IPS-20b (cell line): ENCODE measurements around the gene KRT26.

ENCODE experiments used
- H3K27ac ChIP-seq: one replicate; pipeline ENCODE4 v1.5.1; 2013; ENCODE audit warnings: low read length
- H3K27me3 ChIP-seq: 2 replicates; pipeline ENCODE4 v1.6.1; 2013; ENCODE audit warnings: mild to moderate bottlenecking, low read length, inconsistent platforms; ENCODE audit not compliant: insufficient read depth
- H3K36me3 ChIP-seq: 2 replicates; pipeline ENCODE4 v1.6.1; 2013; ENCODE audit warnings: low read depth, mild to moderate bottlenecking, inconsistent platforms, low read length, moderate library complexity; ENCODE audit not compliant: insufficient read depth
- H3K4me1 ChIP-seq: 2 replicates; pipeline ENCODE4 v1.6.1; 2013; ENCODE audit warnings: mild to moderate bottlenecking, control low read depth, inconsistent platforms, low read length, moderate library complexity; ENCODE audit not compliant: insufficient read depth
- H3K4me3 ChIP-seq: 2 replicates; pipeline ENCODE4 v1.5.1; 2013; ENCODE audit warnings: mild to moderate bottlenecking, low read length, inconsistent platforms
- H3K9ac ChIP-seq: 2 replicates; pipeline ENCODE4 v1.6.1; 2013; ENCODE audit warnings: low read depth, mild to moderate bottlenecking, inconsistent platforms, low read length, moderate library complexity
- H3K9me3 ChIP-seq: 2 replicates; pipeline ENCODE4 v1.6.1; 2013; ENCODE audit warnings: mild to moderate bottlenecking, low read depth, low read length, inconsistent platforms; ENCODE audit not compliant: insufficient read depth

The KRT26 gene

DNA sequence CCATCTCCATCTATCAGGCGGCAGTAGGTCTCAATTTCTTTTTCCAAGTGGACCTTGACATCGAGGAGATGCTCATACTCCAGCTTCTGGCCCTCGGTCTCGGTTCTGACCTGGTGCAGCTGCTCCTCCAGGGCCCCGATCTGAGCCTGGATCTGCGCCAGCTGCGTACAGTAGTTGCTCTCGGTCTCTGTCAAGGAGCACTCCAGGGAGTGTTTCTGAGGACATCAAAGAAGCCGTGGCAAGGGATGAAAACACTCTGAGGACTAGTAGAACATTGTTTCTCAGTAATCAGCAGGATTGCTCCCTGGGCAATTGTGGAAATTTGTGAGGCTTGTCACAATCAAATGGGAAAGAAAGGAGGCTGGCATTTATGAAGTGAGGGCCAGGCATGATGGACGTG lies 21.8 kb upstream of the KRT26 start:
- H3K9ac ChIP-seq: no peak overlapping the region
- H3K27ac ChIP-seq: no peak overlapping the region
- no peaks in the 10 kb centered on the region for H3K4me1 ChIP-seq
- no peak overlapping the region for H3K4me3 ChIP-seq
- H3K27me3 ChIP-seq: peaks cover 12% of the 10 kb centered on the region; the same call in 1 of the 2 replicates
- H3K9me3 ChIP-seq: no peaks in the 10 kb centered on the region
- no peaks in the 10 kb centered on the region for H3K36me3 ChIP-seq

DNA sequence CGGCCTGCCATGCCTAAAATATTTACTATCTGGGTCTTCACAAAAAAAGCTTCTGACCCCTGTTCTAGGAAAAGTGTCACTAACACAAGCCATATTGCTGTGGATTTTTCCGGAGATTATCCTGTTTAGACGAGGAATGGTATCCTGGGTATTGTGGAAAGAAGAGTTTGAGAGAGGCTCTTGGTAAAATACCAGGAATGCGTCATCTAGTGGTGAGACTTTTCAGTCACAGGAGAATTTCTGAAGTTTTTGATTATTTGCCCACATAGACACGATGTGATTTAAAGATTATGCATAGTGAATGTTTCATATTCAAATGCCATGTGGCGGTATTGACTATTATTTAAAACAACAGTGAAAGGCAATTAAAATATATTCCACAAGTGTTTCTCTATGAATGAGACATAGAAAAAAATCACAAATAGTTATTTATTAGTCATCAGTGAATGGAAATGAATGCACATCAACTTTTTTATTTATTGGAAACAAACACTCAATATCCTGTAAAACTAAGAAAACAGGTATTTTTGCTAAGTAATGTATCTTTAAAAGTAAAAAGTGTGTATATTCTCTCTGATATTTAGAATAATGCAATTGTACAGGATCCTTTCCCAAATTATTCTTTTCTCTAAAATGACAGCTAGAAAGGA lies 19.9 kb upstream of the KRT26 start:
- H3K27me3 ChIP-seq: peaks cover 12% of the 10 kb centered on the region; the same call in 1 of the 2 replicates
- H3K4me3 ChIP-seq: no peak overlapping the region
- no peaks in the 10 kb centered on the region for H3K9me3 ChIP-seq
- H3K4me1 ChIP-seq: no peaks in the 10 kb centered on the region
- no peak overlapping the region for H3K27ac ChIP-seq
- no peaks in the 10 kb centered on the region for H3K36me3 ChIP-seq
- H3K9ac ChIP-seq: no peak overlapping the region

DNA sequence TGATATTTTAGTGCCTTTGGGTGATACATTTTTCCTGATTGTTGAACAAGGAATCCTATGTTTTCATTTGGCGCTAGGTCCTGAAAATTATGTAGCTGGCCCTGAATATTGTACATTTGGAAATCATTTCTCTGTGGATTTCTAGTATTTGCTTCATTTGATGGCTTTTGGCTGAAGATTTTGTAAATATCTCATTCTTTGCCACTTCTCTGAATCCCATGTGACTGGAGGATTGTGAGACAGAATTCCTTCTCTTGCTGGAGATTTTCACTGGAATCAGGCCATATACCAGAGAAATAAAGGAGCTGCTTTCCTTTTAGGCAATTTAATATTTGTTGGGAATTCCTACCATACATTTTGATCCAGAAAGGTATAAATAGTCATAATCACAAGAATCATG lies 19.1 kb upstream of the KRT26 start:
- no peak overlapping the region for H3K9ac ChIP-seq
- no peaks in the 10 kb centered on the region for H3K9me3 ChIP-seq
- H3K36me3 ChIP-seq: no peaks in the 10 kb centered on the region
- H3K4me3 ChIP-seq: no peak overlapping the region
- H3K27ac ChIP-seq: no peak overlapping the region
- no peaks in the 10 kb centered on the region for H3K4me1 ChIP-seq
- H3K27me3 ChIP-seq: peaks cover 12% of the 10 kb centered on the region; the same call in 1 of the 2 replicates

DNA sequence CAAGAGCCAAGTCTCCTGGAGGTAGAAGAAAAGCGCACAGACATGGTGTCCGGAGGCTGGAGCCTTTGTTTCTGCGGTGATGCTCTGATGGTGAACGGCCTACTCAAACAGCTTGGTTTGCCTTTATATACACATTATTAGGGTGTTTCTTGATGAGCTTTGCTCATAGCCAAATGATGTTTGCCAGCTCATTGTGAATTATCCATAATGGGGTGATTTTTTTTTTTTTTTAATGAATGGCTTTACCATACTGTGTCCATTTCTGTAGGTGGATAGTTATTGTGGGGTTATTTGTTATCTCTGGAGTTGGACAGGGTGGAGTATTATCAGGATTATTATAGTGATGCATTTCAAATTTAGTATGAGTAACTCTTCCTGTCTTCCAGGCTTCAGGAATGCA lies 10.4 kb upstream of the KRT26 start, which contains the start of gene KRT27:
Gene KRT27 (minus strand): TSS at position 101 of the 400 bp plus-strand sequence. CDS start 57 bp downstream, at position 44.
- Histone ChIP-seq H3K27ac (no peak within 1 kb of the TSS), H3K9ac (no peak within 1 kb of the TSS), H3K4me1 (no peaks in the 10 kb centered on the region), H3K36me3 (no peaks in the 10 kb centered on the region), H3K4me3 (no peak within 1 kb of the TSS), H3K9me3 (no peaks in the 10 kb centered on the region), H3K27me3 (peaks cover 19% of the 10 kb centered on the region)

DNA sequence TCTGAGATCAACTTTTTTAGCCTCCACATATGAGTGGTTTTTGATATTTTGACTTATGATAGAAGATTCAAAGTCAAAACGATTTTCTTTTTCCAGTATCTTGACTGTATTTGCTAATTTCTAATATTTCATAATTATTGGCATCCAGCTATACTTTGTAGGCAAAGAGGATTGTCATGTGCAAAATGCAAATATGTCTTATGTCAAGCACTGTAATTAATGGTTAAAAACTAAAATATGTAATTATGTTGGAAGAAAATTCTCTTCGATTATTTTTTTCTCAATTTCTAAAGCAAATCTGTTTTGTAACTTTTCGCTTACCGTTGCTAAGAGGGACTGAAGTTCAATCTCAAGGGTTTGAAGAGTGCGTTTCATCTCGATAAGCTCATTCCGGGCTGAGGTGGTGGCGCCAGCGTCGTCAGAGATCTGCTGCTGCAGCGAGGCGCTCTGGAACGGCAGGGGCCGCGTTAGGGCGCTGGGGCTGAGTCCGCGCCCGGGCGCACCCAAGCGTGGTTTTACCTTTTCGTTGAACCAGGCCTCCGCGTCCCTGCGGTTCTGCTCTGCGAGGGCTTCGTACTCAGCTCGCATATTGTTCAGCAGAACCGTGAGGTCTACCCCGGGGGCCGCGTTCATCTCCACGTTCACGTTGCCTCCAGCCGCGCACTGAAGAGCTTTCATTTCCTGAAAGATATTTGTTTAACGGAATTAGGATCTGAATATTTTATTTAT lies 7.3 kb upstream of the KRT26 start:
- no peak overlapping the region for H3K27ac ChIP-seq
- no peak overlapping the region for H3K9ac ChIP-seq
- no peaks in the 10 kb centered on the region for H3K9me3 ChIP-seq
- H3K27me3 ChIP-seq: peaks cover 19% of the 10 kb centered on the region
- no peaks in the 10 kb centered on the region for H3K4me1 ChIP-seq
- H3K36me3 ChIP-seq: no peaks in the 10 kb centered on the region
- no peak overlapping the region for H3K4me3 ChIP-seq

DNA sequence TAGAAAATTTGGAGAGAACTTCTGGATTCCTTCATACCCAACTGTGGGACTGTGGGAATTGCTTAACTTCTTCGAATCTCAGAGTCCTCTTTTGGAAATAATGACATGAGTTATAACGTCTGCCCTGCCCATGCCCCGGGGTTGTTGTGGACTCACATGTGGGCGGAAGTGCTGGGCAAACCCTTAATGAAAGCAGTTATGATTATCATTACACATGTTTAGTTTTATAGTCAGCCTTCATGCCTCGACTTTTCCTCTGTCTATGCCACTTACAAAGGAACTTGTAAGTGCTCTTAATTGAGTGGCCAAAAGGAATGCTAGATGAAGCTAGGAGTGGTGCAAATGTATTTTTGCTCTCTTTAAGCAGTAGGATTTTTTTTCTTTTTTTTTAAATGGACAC lies 6.5 kb upstream of the KRT26 start:
- Histone ChIP-seq H3K4me3 (no peak overlapping the region), H3K36me3 (no peaks in the 10 kb centered on the region), H3K4me1 (no peaks in the 10 kb centered on the region), H3K27ac (no peak overlapping the region), H3K9ac (no peak overlapping the region), H3K27me3 (peaks cover 19% of the 10 kb centered on the region), H3K9me3 (no peaks in the 10 kb centered on the region)

DNA sequence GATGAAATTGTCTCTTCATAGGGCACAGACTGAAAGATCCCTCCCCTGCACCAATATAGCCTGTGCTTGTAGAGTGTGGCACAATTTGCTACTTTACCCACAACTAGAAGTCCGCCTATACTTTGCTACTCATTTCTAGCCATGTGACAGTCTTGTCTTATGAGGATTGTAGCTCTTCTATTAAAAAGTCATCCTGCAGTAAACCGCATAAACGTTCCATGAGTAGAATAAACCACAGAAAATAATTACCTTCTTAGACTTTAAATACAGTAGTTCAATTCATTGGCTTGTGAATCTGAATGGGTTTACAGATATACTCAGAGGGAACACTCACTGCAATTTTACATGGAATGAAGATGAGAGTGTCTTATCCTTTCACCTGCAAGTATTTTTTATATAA lies 6.0 kb upstream of the KRT26 start:
- no peak overlapping the region for H3K27ac ChIP-seq
- no peaks in the 10 kb centered on the region for H3K36me3 ChIP-seq
- H3K4me1 ChIP-seq: no peaks in the 10 kb centered on the region
- no peak overlapping the region for H3K9ac ChIP-seq
- peaks cover 19% of the 10 kb centered on the region for H3K27me3 ChIP-seq
- H3K4me3 ChIP-seq: no peak overlapping the region
- no peaks in the 10 kb centered on the region for H3K9me3 ChIP-seq

DNA sequence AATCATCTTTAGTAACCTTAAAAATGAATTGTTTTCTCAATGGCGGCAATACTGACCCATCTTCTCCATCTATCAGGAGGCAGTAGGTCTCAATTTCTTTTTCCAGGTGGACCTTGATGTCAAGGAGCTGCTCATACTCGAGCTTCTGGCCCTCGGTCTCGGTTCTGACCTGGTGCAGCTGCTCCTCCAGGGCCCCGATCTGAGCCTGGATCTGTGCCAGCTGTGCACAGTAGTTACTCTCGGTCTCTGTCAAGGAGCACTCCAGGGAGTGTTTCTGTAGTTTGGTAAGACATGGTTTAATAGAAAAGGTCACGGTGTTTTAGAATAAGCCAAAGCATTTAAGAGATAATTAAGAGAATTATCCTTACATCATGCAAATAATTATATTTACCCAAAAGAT lies 5.5 kb upstream of the KRT26 start:
- Histone ChIP-seq H3K27me3 (peaks cover 19% of the 10 kb centered on the region), H3K36me3 (no peaks in the 10 kb centered on the region), H3K4me3 (no peak overlapping the region), H3K4me1 (no peaks in the 10 kb centered on the region), H3K9me3 (no peaks in the 10 kb centered on the region), H3K27ac (no peak overlapping the region), H3K9ac (no peak overlapping the region)

DNA sequence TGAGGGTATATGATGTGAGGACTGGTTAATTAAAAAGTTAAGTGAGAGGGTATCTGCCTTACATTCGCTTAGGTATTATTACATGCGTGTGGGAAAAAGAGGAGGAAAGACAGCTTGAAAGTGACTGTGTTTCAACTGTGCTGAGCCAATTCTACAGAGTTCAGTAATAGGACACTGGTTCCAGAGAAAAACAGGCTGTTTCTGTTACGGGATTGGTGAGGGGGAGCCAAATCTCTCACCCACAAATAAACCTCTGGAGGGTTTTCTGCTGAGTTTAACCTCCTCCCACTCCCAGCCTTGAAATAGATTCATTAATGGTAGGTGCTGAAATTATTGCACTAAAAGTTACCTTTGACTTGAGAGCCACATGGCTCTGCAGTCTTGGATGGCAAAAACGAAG lies 3.9 kb upstream of the KRT26 start:
- no peak overlapping the region for H3K9ac ChIP-seq
- H3K27me3 ChIP-seq: peaks cover 19% of the 10 kb centered on the region
- no peaks in the 10 kb centered on the region for H3K9me3 ChIP-seq
- H3K4me1 ChIP-seq: no peaks in the 10 kb centered on the region
- no peaks in the 10 kb centered on the region for H3K36me3 ChIP-seq
- H3K4me3 ChIP-seq: no peak overlapping the region
- no peak overlapping the region for H3K27ac ChIP-seq

DNA sequence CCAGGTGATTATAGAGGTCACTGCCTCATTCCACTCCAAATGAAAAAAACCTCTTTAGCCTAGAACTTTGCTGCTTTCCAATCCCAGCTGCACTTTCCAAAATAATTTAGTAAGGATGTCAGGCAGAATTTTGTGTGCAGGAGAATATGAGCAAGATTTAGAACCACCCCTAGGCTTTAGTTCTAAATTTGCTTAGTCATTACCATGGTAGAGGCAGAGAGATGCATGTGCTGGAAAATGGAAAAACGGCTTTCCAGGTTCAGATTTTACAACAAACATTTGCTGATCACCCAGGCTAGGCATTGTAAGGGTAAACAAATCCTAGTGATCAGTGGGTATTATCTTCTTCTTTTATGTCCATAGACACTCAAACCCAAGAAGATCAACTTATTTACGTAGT lies 6.3 kb downstream of the KRT26 start:
- Histone ChIP-seq H3K27me3 (no peaks in the 10 kb centered on the region), H3K4me1 (no peaks in the 10 kb centered on the region), H3K36me3 (no peaks in the 10 kb centered on the region), H3K4me3 (no peak overlapping the region), H3K9me3 (peaks cover 36% of the 10 kb centered on the region; the same call in 1 of the 2 replicates), H3K27ac (no peak overlapping the region), H3K9ac (no peak overlapping the region)

DNA sequence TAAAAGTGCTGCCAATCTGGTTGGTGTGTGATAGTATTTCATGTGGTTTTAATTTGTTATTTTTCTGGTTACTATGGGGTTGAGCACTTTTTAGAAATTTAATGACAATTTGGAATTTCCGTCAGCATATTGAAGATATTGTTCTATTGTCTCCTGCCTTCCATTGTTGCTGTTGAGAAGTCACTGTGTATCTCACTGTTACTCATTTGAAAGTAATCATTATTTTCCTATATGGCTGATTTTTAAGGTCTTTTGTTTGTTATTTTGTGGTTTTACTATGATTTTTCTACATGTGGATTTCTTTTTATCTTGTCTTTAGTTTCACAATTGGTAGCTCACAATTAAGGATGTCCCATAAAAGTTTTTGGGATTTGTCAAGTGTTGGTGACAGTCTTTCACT lies 8.2 kb downstream of the KRT26 start:
- no peaks in the 10 kb centered on the region for H3K4me1 ChIP-seq
- no peaks in the 10 kb centered on the region for H3K27me3 ChIP-seq
- peaks cover 44% of the 10 kb centered on the region; the same call in 1 of the 2 replicates for H3K9me3 ChIP-seq
- H3K9ac ChIP-seq: no peak overlapping the region
- H3K36me3 ChIP-seq: no peaks in the 10 kb centered on the region
- no peak overlapping the region for H3K27ac ChIP-seq
- H3K4me3 ChIP-seq: no peak overlapping the region
